HL-60 (cell line): ENCODE data around the gene ZNF213.

ENCODE experiments used
- DNase-seq, 2 experiments: peaks; one replicate each; pipeline ENCODE4 v3.0.0-alpha.2; 2010 to 2020; ENCODE audit warnings: low read depth in 1 of 2, low spot score in 1 of 2
- H3K27ac ChIP-seq: fragments of 250-450 bp; sonication (Bioruptor Pico); replicated peaks from 2 replicates; pipeline ENCODE4 v1.5.1; 2020; ENCODE audit warnings: mild to moderate bottlenecking, moderate library complexity
- H3K27me3 ChIP-seq: fragments of 250-450 bp; sonication (Bioruptor Pico); 2 replicates; pipeline ENCODE4 v1.5.1; 2021; ENCODE audit warnings: mild to moderate bottlenecking, moderate library complexity; ENCODE audit not compliant: insufficient read depth, poor library complexity, severe bottlenecking
- H3K4me3 ChIP-seq: replicated peaks from 2 replicates; pipeline ENCODE4 v1.5.1; 2011; ENCODE audit warnings: mild to moderate bottlenecking, control low read depth, low read length; ENCODE audit not compliant: insufficient read depth
- GABPA ChIP-seq: IDR thresholded peaks from 2 replicates; pipeline ENCODE4 v1.6.1; 2012; ENCODE audit warnings: low read depth
- POLR2AphosphoS5 ChIP-seq: IDR thresholded peaks from 2 replicates; pipeline ENCODE4 v1.6.1; 2012; ENCODE audit warnings: low read depth
- SPI1 ChIP-seq: IDR thresholded peaks from 2 replicates; pipeline ENCODE4 v1.6.1; 2012; ENCODE audit warnings: low read depth, mild to moderate bottlenecking, borderline replicate concordance
- TF ChIP-seq, protein P1 (sequence below): IDR thresholded peaks from one replicate; pipeline ENCODE4 v1.5.1; 2011; ENCODE audit warnings: low read length, control low read depth, inconsistent platforms; ENCODE audit not compliant: insufficient read depth
- TF ChIP-seq, protein P2 (sequence below): IDR thresholded peaks from 2 replicates; pipeline ENCODE4 v1.6.1; 2012; ENCODE audit warnings: low read depth; ENCODE audit not compliant: insufficient replicate concordance

ZNF213 gene

DNA sequence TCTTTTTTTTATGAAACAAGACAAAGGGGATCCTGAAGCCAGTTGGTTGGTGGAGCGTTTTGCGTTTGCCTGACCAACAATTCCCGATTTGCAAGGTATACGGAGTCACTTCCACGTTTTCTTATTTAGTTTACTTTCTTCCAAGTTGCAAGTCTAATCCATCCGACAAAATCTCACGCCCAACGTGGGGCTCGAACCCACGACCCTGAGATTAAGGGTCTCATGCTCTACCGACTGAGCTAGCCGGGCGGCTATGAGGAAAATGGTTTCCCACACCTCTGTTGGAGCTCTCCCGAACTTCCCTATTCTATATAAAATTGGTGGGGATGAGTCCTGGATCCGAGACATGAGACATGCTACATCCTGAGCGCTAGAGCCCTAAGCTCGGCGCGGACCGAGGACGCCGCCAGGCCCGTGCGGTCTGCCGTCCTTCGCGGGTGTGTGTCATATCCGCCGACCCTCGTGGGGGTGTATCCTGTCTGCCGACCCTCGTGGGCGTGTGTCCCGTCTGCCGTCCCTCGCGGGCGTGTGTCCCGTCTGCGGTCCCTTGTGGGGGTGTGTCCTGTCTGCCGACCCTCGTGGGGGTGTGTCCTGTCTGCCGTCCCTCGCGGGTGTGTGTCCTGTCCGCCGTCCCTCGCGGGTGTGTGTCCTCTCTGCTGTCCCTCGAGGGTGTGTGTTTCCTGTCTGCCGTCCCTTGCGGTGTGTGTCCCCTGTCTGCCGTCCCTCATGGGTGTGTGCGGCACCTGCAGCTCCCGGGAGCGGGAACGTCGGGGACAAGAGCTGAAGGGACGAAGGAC lies 22.6 kb downstream of the ZNF213 start:
- Histone ChIP-seq H3K4me3 (peak overlapping the region; percentile 71), H3K27me3 (no peaks in the 10 kb centered on the region)
- TF ChIP-seq POLR2AphosphoS5 (no peak), SPI1 (no peak), GABPA (no peak)
- TF ChIP-seq, protein P1, sequence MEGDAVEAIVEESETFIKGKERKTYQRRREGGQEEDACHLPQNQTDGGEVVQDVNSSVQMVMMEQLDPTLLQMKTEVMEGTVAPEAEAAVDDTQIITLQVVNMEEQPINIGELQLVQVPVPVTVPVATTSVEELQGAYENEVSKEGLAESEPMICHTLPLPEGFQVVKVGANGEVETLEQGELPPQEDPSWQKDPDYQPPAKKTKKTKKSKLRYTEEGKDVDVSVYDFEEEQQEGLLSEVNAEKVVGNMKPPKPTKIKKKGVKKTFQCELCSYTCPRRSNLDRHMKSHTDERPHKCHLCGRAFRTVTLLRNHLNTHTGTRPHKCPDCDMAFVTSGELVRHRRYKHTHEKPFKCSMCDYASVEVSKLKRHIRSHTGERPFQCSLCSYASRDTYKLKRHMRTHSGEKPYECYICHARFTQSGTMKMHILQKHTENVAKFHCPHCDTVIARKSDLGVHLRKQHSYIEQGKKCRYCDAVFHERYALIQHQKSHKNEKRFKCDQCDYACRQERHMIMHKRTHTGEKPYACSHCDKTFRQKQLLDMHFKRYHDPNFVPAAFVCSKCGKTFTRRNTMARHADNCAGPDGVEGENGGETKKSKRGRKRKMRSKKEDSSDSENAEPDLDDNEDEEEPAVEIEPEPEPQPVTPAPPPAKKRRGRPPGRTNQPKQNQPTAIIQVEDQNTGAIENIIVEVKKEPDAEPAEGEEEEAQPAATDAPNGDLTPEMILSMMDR: no peak
- TF ChIP-seq, protein P2, sequence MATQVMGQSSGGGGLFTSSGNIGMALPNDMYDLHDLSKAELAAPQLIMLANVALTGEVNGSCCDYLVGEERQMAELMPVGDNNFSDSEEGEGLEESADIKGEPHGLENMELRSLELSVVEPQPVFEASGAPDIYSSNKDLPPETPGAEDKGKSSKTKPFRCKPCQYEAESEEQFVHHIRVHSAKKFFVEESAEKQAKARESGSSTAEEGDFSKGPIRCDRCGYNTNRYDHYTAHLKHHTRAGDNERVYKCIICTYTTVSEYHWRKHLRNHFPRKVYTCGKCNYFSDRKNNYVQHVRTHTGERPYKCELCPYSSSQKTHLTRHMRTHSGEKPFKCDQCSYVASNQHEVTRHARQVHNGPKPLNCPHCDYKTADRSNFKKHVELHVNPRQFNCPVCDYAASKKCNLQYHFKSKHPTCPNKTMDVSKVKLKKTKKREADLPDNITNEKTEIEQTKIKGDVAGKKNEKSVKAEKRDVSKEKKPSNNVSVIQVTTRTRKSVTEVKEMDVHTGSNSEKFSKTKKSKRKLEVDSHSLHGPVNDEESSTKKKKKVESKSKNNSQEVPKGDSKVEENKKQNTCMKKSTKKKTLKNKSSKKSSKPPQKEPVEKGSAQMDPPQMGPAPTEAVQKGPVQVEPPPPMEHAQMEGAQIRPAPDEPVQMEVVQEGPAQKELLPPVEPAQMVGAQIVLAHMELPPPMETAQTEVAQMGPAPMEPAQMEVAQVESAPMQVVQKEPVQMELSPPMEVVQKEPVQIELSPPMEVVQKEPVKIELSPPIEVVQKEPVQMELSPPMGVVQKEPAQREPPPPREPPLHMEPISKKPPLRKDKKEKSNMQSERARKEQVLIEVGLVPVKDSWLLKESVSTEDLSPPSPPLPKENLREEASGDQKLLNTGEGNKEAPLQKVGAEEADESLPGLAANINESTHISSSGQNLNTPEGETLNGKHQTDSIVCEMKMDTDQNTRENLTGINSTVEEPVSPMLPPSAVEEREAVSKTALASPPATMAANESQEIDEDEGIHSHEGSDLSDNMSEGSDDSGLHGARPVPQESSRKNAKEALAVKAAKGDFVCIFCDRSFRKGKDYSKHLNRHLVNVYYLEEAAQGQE: no peak

DNA sequence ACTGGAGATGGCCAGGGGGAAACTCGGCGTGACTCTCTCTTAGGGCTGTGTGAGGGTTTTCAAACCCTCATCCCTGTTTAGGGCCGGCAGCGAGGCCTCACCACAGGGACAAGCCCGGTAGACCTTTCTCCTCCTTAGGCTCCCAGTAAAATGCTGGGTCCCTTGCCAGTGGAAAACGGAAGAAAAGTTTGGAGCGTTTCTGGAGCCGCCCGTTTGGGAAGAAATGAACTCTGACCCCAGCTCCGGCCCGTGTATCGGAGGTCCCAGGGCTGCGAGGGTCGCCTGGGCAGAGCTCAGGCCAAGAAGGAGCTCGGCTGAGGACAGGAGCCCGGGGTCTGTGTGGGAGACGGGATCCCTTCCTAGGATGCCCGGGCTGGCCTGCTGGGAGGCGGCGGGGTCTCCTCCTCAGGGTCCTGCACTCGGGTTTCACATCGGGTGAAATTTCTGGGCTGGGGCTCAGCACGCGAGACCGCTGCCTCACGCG lies 23.2 kb downstream of the ZNF213 start:
- peak overlapping the region; percentile 71 for H3K4me3 ChIP-seq
- TF ChIP-seq, protein P1: no peak
- no peak for TF ChIP-seq GABPA
- TF ChIP-seq POLR2AphosphoS5: no peak
- no peak for TF ChIP-seq SPI1
- TF ChIP-seq, protein P2: no peak
- H3K27me3 ChIP-seq: no peaks in the 10 kb centered on the region
- peak in 1 of 2 experiments; percentile 21 for DNase-seq
- H3K27ac ChIP-seq: no peak overlapping the region

More for the DNA sequence above, 22.6 kb downstream of the ZNF213 start:
- H3K27ac ChIP-seq: no peak overlapping the region
- peak; percentile 62 to 74 for DNase-seq

DNA sequence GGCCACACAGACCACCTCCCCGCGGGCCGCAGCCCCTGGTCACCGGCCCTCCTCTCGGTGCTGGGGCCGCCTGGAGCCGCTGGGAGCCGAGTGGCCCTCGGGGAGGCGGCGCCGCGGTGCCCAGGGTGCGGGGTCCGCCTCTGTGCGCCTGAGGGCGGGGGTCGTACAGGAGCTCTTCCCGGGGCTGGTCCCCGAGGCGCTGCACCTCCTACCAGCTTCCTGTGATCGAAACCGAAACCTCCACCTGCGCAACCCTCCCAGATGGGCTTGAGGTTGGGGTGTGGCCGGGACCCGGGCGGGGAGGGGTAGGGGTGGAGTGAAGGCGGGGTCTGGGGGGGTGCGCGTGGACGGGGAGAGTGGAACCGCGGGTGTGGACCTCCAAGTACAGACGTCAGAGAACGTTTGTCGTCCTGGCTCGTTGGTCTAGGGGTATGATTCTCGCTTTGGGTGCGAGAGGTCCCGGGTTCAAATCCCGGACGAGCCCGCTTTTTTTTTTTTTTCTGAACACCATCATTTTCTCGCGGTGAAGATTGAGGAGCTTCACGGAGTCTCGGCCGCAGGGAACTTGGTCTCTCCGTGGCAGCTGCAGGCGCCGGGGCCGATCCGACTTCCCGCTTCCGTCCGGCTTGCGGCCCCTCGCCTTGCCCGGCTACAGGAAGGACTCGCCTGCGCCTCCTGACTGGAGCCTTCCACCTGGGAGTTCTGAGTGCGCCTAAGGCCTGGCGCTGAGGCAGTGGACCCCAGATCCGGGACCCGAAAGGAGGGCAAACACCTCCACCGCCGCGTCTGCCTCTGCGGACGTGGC lies 23.9 kb downstream of the ZNF213 start:
- Histone ChIP-seq H3K27me3 (no peaks in the 10 kb centered on the region), H3K4me3 (peak overlapping the region; percentile 71), H3K27ac (peak overlapping the region; percentile 64)
- peak; percentile 69 to 74 for DNase-seq
- TF ChIP-seq, protein P2: no peak
- TF ChIP-seq GABPA (no peak), SPI1 (no peak), POLR2AphosphoS5 (no peak)
- TF ChIP-seq, protein P1: no peak
